Natural killer cell (primary cell): ENCODE data around the gene DIABLO. TPM values are rescaled to one million over a fixed set of nuclear protein-coding genes. Genes with fewer than 3 reads are reported as not detected.
A peak's percentile ranks its signal among the peaks of the same experiment; 100 is the strongest.

Experiments used
- ATAC-seq, 3 donors: fragments of 150-1000 bp in 2 of 3; fragments of 200-7000 bp in 1 of 3; cut with Tn5 transposase; 1 replicate in 1 of 3; 2 replicates in 2 of 3; pipeline ENCODE4 v1.10.0; 2021; ENCODE audit warnings: mild to moderate bottlenecking in 2 of 3, moderate library complexity in 2 of 3
- DNase-seq, 2 donors: peaks; one replicate each; pipeline versions ENCODE4 v3.0.0 to v3.0.0-alpha.2; 2013 to 2021; ENCODE audit warnings: mixed read lengths in 1 of 2
- H3K27ac ChIP-seq: one replicate; pipeline ENCODE4 v1.5.1; 2013; ENCODE audit warnings: mild to moderate bottlenecking, low read length
- H3K27me3 ChIP-seq: one replicate; pipeline ENCODE4 v1.6.1; 2013; ENCODE audit warnings: low read length; ENCODE audit not compliant: control insufficient read depth, insufficient read depth
- H3K36me3 ChIP-seq: one replicate; pipeline ENCODE4 v1.6.1; 2013; ENCODE audit warnings: low read length; ENCODE audit not compliant: control insufficient read depth, insufficient read depth
- H3K4me1 ChIP-seq: one replicate; pipeline ENCODE4 v1.6.1; 2013; ENCODE audit warnings: low read length; ENCODE audit not compliant: control insufficient read depth, insufficient read depth
- H3K4me3 ChIP-seq: one replicate; pipeline ENCODE4 v1.5.1; 2013; ENCODE audit warnings: low read length
- H3K9me3 ChIP-seq: one replicate; pipeline ENCODE4 v1.6.1; 2013; ENCODE audit warnings: low read length; ENCODE audit not compliant: control insufficient read depth, insufficient read depth
- H3K27ac Mint-ChIP-seq, 2 donors: one replicate each; pipeline ENCODE4 v1.8.0; 2022; ENCODE audit warnings: mild to moderate bottlenecking in 2 of 2, mixed read lengths in 2 of 2, moderate library complexity in 1 of 2
- H3K27me3 Mint-ChIP-seq, 2 donors: one replicate each; pipeline ENCODE4 v1.8.0; 2022; ENCODE audit warnings: low read depth in 2 of 2, mixed read lengths in 2 of 2
- H3K36me3 Mint-ChIP-seq: one replicate; pipeline ENCODE4 v1.8.0; 2022; ENCODE audit warnings: mixed read lengths
- H3K4me1 Mint-ChIP-seq, 2 donors: one replicate each; pipeline ENCODE4 v1.8.0; 2022; ENCODE audit warnings: mixed read lengths in 2 of 2
- H3K4me3 Mint-ChIP-seq: one replicate; pipeline ENCODE4 v1.8.0; 2022; ENCODE audit warnings: mild to moderate bottlenecking, moderate library complexity, mixed read lengths
- H3K9me3 Mint-ChIP-seq, 2 donors: one replicate each; pipeline ENCODE4 v1.8.0; 2022; ENCODE audit warnings: mixed read lengths in 2 of 2
- WGBS: methylation state at CpG from one replicate; pipeline ENCODE4 v1.1.7; 2013; ENCODE audit warnings: missing lambda C conversion rate; ENCODE audit not compliant: insufficient coverage; 5-methylcytosine and 5-hydroxymethylcytosine counted together
- intact Hi-C: fragments of 100-400 bp; cut with micrococcal nuclease; formaldehyde crosslinking; loops from one replicate; pipeline ENCODE4 v1.14.2; 2022
- total RNA-seq, 4 donors: library from RNA; stranded (reverse); fragments of 120-200 nt in 1 of 4; gene quantifications; one replicate each; pipeline versions ENCODE4 v1.2.3 to v1.2.4, GENCODE V29; 2013 to 2022
- TF ChIP-seq, protein P1 (sequence below): fragments of 200-600 bp; IDR thresholded peaks from one replicate; pipeline ENCODE4 v1.8.0; 2022; ENCODE audit warnings: antibody characterized with exemption

Gene DIABLO
- total RNA-seq, 3 donors from 2014 or later (not counting 1 experiment from before 2014, with no cell fraction given) = 84.8 to 102 (median 101) TPM

DNA sequence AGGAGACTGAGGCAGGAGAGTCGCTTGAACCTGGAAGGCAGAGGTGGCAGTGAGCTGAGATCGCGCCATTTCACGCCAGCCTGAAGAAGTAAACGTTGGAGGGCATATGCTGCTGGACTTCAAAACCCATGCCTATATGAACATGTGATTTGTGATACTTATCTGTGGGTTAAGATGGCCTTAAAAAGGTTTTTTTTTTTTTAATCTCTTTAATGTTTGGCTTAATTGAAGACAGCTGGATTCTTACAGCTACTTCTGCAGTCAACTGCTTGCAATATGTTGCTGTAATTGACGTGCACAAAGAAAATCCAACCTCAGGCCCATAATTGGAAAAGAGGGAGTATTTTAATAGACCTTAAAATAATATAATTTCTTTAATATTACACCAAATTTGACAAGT, 23.8 kb downstream of the DIABLO start:
- H3K27ac ChIP-seq = no peak overlapping the region
- no peaks in the 10 kb centered on the region for H3K36me3 Mint-ChIP-seq
- 93% methylated on average over 5 of the region's 6 CpGs for WGBS
- H3K27ac Mint-ChIP-seq = no peak overlapping the region
- peaks cover 2% of the 10 kb centered on the region for H3K36me3 ChIP-seq
- H3K4me3 Mint-ChIP-seq = peak overlapping the region; percentile 17
- DNase-seq (no peak), ATAC-seq (no peak)
- no peaks in the 10 kb centered on the region for H3K9me3 Mint-ChIP-seq
- intact Hi-C loops = no loop called here
- peaks cover 25% of the 10 kb centered on the region for H3K27me3 ChIP-seq
- TF ChIP-seq, protein P1, sequence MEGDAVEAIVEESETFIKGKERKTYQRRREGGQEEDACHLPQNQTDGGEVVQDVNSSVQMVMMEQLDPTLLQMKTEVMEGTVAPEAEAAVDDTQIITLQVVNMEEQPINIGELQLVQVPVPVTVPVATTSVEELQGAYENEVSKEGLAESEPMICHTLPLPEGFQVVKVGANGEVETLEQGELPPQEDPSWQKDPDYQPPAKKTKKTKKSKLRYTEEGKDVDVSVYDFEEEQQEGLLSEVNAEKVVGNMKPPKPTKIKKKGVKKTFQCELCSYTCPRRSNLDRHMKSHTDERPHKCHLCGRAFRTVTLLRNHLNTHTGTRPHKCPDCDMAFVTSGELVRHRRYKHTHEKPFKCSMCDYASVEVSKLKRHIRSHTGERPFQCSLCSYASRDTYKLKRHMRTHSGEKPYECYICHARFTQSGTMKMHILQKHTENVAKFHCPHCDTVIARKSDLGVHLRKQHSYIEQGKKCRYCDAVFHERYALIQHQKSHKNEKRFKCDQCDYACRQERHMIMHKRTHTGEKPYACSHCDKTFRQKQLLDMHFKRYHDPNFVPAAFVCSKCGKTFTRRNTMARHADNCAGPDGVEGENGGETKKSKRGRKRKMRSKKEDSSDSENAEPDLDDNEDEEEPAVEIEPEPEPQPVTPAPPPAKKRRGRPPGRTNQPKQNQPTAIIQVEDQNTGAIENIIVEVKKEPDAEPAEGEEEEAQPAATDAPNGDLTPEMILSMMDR = no peak
- H3K27me3 Mint-ChIP-seq = peaks cover 8 to 19% of the 10 kb centered on the region in 2 donors
- no peak overlapping the region for H3K4me3 ChIP-seq
- peaks cover 13 to 21% of the 10 kb centered on the region in 2 donors for H3K4me1 Mint-ChIP-seq
- H3K4me1 ChIP-seq = peaks cover 12% of the 10 kb centered on the region
- H3K9me3 ChIP-seq = no peaks in the 10 kb centered on the region

DNA sequence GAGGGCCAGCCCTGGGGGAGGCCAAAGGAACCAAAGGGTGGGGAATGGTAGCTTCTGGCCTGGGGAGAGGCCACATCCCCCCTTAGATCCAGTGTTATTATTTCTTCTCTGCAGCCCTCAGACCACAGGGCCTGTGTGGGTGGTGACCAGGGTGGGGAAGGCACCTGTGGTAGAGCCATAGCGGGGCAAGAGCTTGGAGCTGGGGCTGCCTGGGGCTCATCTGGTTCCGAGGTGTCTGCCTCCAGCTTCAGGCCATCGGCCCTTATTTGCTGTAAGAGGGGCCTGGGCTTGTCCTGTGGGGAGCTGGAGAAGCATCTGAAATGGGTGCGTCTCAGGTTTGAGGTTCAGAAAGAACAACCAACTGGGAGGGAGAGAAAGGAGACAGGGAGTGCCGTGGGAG, 24.5 kb downstream of the DIABLO start:
- H3K9me3 ChIP-seq = no peaks in the 10 kb centered on the region
- no peaks in the 10 kb centered on the region for H3K36me3 ChIP-seq

DNA sequence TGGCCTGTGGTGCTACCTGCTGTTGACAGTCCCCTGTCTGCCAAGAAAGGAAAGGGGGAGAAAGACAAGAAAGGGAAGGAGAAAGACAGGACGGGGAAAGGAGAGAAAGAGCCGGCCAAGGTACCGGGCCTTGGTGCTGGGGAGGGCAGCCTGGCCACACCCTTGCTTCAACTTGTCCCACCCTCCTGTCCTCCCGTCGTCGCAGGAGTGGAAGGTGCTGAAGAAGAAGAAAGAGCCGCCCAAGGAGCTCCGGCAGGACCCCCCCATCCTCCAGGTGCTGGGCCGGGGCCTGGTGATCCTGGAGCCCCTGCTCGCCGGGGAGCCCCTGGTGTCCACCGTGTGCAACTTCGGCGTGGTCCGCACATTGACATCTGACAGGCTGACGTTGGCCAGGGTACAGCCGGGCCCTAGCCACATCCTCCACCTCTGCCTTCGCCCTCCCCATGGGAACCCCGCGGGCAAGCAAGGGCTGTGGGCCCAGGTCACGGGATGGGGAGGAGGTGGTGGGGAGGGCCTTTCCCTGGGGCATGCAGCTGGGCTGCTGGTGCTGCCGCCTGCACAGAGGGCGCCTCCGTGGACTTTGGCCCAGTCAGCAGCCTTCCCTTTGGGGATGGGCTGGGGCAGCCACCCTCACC, 25.2 kb downstream of the DIABLO start:
- Histone ChIP-seq H3K27ac (no peak overlapping the region), H3K4me3 (no peak overlapping the region), H3K9me3 (no peaks in the 10 kb centered on the region), H3K27me3 (peaks cover 25% of the 10 kb centered on the region), H3K4me1 (peaks cover 12% of the 10 kb centered on the region), H3K36me3 (no peaks in the 10 kb centered on the region)
- Mint-ChIP-seq H3K4me3 (no peak overlapping the region), H3K27ac (no peak overlapping the region), H3K9me3 (no peaks in the 10 kb centered on the region), H3K4me1 (peaks cover 13 to 21% of the 10 kb centered on the region in 2 donors), H3K36me3 (no peaks in the 10 kb centered on the region), H3K27me3 (peaks cover 8 to 19% of the 10 kb centered on the region in 2 donors)
- intact Hi-C loops = no loop called here
- WGBS = 83% methylated on average over 22 of the region's 24 CpGs
- TF ChIP-seq, protein P1 = no peak
- no peak for ATAC-seq
- no peak for DNase-seq

More for the DNA sequence above, 24.5 kb downstream of the DIABLO start:
- ATAC-seq = no peak
- H3K27ac Mint-ChIP-seq = no peak overlapping the region
- H3K9me3 Mint-ChIP-seq = no peaks in the 10 kb centered on the region
- Histone ChIP-seq H3K4me1 (peaks cover 12% of the 10 kb centered on the region), H3K27ac (no peak overlapping the region), H3K4me3 (no peak overlapping the region), H3K27me3 (peaks cover 25% of the 10 kb centered on the region)
- WGBS = 93% methylated on average over 4 of the region's 5 CpGs
- intact Hi-C loops = no loop called here
- no peak for DNase-seq
- H3K4me1 Mint-ChIP-seq = peaks cover 13 to 21% of the 10 kb centered on the region in 2 donors
- H3K36me3 Mint-ChIP-seq = no peaks in the 10 kb centered on the region
- no peak overlapping the region for H3K4me3 Mint-ChIP-seq
- TF ChIP-seq, protein P1 = no peak
- H3K27me3 Mint-ChIP-seq = peaks cover 8 to 19% of the 10 kb centered on the region in 2 donors
